Raji (cell line): Measurements from ENCODE around the gene PPP1R14B.
A peak's percentile ranks its signal among the peaks of the same experiment; 100 is the strongest.

Experiments used
- POLR2A ChIP-seq: IDR thresholded peaks from 2 replicates; pipeline ENCODE4 v1.6.1; 2011; ENCODE audit warnings: low read depth, low read length, control low read depth; ENCODE audit not compliant: insufficient read depth

The PPP1R14B gene

GRCh38 chr11:64207256-64208085 is 39.3 kb downstream of the PPP1R14B start:
- peak; percentile 81 for TF ChIP-seq POLR2A

GRCh38 chr11:64206457-64207255 is 40.1 kb downstream of the PPP1R14B start, which contains the start of gene FERMT3:
TSS of gene FERMT3 (plus strand) at chr11:64206721. CDS start at chr11:64207365, 644 bp downstream.
- peak; percentile 73 for TF ChIP-seq POLR2A

- TF ChIP-seq POLR2A, result 0 out of 2 replicates have a peak, but pooled peaks have one; percentile 34
Observed at GRCh38 chr11:64204464-64204989, 42.2 kb downstream of the PPP1R14B start.

GRCh38 chr11:64204080-64204440 is 42.7 kb downstream of the PPP1R14B start:
- no peak for TF ChIP-seq POLR2A

- TF ChIP-seq POLR2A, result no peak
Observed at GRCh38 chr11:64203421-64204079, 43.2 kb downstream of the PPP1R14B start.

- TF ChIP-seq POLR2A, result no peak
Observed at GRCh38 chr11:64202992-64203391, 43.8 kb downstream of the PPP1R14B start.

- no peak for TF ChIP-seq POLR2A
Observed at GRCh38 chr11:64201543-64201942, 45.2 kb downstream of the PPP1R14B start.

- TF ChIP-seq POLR2A, result no peak
Observed at GRCh38 chr11:64198511-64198910, 48.2 kb downstream of the PPP1R14B start.

- TF ChIP-seq POLR2A, result no peak
Observed at GRCh38 chr11:64196626-64197025, 50.1 kb downstream of the PPP1R14B start.
